ENCODE measurements around the gene MANSC4.

DNA sequence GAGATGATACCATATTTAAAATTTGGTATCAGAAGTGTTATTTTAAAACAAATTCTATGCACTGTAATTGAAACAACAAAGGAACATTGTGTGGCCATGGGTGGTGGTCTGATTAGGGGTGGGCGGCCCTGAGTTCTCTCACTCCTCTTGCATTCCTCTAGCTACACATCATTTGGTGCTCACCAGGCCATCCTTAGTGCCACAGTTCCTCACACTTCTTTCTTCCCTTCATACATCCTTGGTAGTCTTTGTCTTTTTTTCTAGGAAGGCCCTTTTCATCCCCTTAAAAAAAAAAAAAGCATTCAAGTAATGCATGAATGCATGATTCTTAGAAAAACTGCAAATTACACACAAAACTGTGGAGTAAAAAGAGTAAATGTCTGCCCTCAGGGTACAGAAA, 2.4 kb upstream of the MANSC4 start:
- TF ChIP-seq EZH2phosphoT487 (IDR thresholded peaks at IDR 0.05; ENCODE audit: insufficient read depth, low read depth) = no peak
- TF ChIP-seq EZH2 (IDR thresholded peaks at IDR 0.05; ENCODE audit: insufficient read depth, poor library complexity, severe bottlenecking) = no peak

Data from GM23248 (cell line).